Neural progenitor cell (in vitro differentiated cells): ENCODE data around the gene MOB2.

Source experiments
- EZH2 ChIP-seq: fragments of 200-600 bp; sonication (generic); IDR thresholded peaks from 2 replicates; pipeline ENCODE4 v1.6.1; 2017; ENCODE audit warnings: antibody characterized with exemption, mild to moderate bottlenecking, moderate library complexity
- EZH2phosphoT487 ChIP-seq: fragments of 200-600 bp; sonication (generic); IDR thresholded peaks from 2 replicates; pipeline ENCODE4 v1.6.1; 2017; ENCODE audit warnings: antibody characterized with exemption
- TF ChIP-seq, protein P1 (sequence below): fragments of 200-600 bp; sonication (generic); IDR thresholded peaks from 2 replicates; pipeline ENCODE4 v1.5.1; 2017; ENCODE audit warnings: antibody characterized with exemption, mild to moderate bottlenecking

GRCh38 chr11:1511937-1512496 lies 25.4 kb upstream of the MOB2 start:
- no peak for TF ChIP-seq EZH2phosphoT487
- no peak for TF ChIP-seq EZH2
- TF ChIP-seq, protein P1, sequence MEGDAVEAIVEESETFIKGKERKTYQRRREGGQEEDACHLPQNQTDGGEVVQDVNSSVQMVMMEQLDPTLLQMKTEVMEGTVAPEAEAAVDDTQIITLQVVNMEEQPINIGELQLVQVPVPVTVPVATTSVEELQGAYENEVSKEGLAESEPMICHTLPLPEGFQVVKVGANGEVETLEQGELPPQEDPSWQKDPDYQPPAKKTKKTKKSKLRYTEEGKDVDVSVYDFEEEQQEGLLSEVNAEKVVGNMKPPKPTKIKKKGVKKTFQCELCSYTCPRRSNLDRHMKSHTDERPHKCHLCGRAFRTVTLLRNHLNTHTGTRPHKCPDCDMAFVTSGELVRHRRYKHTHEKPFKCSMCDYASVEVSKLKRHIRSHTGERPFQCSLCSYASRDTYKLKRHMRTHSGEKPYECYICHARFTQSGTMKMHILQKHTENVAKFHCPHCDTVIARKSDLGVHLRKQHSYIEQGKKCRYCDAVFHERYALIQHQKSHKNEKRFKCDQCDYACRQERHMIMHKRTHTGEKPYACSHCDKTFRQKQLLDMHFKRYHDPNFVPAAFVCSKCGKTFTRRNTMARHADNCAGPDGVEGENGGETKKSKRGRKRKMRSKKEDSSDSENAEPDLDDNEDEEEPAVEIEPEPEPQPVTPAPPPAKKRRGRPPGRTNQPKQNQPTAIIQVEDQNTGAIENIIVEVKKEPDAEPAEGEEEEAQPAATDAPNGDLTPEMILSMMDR, result no peak
